Activated T-helper 1 cell treated with anti-CD3 and anti-CD28 coated beads, Interleukin-2, amount 50 U/mL, for 16 hours (primary cell): Measurements from ENCODE around the gene MC2R.
"Not testable (repeated sequence)": the region's sequence is repeated elsewhere in the genome, so short reads cannot be mapped to it uniquely, and the experiment has no call there.

Experiments used
- DNase-seq, 2 donors: peaks; one replicate each; pipeline ENCODE4 v3.0.0-alpha.2; 2020; ENCODE audit warnings: low read depth in 1 of 2, low spot score in 1 of 2

MC2R gene

DNA sequence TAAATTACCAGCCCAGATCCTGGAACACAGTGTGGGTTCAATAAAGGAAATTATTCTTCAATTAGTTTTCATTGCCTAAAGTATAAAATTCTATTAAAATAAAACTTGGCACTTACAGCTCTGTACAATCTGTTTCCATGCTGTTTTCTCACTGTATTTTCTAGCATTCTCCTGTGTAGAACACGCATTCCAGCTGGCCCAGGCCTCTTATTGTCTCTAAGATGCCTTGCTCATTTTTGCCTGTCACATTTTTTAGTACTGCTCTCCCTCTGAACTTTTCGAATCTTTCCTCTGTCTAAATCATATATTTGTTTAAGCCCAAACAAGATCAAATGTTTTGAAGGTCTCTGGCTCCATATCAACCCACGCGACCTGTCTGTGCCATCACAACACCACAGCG, 20.8 kb downstream of the MC2R start:
- DNase-seq, result no peak

- DNase-seq, result no peak
Measured at GRCh38 chr18:13893418-13893760, 21.9 kb downstream of the MC2R start.

DNA sequence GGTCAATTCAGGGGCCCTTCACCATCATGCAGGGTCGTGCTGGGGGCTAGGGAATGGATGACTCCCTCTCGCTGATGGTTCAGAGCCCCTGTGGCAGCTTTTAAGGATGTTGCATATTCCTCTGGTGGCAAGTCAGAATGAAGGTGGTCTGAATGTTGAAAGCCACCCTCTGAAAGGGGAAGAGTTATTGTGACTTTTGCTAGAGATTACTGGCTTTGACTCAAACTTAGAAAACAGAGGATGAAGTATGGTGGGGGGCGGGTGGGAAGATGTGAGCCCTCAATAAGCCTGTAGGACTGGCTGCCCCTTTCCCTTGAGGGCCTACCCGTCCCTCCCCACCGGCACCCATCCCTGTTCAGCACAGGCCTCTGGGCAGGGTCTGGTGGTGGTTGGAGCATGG, 23.2 kb downstream of the MC2R start:
- no peak for DNase-seq

DNA sequence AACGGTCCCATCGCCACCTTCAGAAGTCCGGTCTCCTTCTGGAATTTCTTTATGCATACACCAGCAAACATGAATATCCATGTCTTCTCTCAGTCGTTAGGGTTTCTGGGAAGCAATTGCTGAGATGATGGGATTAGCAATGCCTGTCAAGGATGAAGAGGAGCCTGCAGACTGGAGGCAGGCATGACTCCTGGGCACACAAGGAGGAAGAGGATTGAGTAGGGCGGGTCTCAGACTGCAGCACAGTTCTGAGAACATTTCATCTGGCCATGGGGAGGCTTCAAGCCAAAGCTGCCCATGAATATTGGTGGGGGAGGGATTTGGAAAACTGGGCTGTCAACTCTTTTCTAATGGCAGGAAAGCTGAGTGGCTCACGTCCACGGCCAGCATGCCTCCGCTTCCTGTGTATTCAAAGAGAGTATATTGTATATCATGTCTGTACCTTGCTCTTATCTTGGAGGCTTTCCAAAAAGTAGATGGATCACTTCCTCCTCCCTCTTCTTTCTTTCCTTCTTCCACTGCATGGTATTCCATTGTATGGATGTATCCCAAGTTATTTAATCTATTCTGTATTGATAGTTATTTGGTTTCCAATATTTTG, 24.5 kb downstream of the MC2R start:
- no peak for DNase-seq

DNA sequence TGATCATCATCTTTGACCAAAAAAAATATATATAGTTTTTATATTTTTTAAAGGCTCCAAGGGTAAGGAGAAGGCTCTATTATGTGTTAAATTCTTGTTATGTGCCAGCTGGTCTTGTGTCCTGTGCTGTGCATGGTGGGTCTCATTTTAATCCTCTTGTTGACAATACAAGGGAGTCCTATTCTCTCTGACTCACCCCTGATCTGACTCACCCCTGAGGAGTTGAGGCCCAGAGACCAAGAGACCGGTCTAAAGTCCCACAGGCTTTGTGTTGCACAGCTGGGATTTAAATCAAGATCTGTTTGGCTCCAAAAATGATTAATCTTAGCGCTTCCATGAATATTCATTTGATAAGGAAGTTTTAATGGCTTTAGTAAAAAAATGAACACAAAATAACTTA, 25.7 kb downstream of the MC2R start:
- no peak for DNase-seq

GRCh38 chr18:13888191-13888716, 27.1 kb downstream of the MC2R start:
- no peak for DNase-seq

DNA sequence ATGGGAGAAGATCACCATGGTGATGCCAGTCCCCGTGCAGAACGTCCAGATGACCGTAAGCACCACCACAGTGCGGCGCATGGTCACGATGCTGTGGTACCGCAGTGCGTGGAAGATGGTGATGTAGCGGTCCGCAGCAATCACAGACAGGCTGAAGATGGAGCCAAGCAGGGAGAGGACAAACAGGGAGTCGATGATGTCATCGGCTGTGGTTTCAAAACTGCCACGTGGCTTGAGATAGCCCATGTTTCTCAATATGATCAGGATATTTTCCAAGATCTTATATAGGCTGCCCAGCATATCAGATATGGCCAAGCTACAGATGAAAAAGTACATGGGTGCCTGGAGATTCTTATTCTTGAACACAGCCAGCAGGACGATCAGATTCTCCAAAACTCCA, 30.3 kb downstream of the MC2R start:
- no peak for DNase-seq

DNA sequence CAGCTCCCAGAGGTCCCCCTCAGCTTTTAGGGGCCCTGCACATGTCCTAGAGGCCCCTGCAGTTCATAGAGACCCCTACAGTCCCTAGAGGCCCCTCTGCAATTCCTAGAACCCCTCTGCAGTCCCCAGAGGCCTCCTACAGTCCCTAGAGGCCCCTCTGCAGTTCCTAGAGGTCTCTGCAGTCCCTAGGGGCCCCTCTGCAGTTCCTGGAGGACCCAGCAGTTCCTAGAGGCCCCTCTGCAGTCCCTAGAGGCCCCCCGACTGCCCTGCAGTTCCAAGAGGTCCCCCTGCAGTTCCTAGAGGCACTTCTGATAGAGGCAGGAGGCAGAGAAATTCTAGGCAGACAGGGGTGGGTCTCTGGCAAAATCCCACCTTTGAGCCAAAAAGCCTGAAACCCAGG, 35.4 kb downstream of the MC2R start:
- DNase-seq, result no peak

DNA sequence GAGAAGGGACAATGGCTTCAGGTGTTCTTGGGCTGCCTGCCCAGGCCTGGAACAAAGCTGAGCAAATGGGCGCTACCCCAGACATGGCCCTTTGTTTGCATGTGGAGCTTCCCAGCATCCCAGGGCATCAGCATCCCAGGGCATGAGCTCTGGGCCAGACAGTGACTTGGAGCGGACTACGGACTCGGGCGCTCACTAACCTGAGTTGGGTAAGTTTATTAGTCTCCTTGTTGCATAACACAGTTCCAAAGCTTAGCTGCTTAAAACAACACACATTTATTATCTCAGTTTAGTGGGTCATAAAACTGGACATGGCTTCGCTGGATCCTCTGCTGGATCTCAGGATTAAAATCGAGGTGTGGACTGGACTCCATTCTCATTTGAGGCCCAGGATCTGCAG, 35.8 kb downstream of the MC2R start:
- no peak for DNase-seq

- DNase-seq, result no peak
Measured at GRCh38 chr18:13878857-13879256, 36.5 kb downstream of the MC2R start.

DNA sequence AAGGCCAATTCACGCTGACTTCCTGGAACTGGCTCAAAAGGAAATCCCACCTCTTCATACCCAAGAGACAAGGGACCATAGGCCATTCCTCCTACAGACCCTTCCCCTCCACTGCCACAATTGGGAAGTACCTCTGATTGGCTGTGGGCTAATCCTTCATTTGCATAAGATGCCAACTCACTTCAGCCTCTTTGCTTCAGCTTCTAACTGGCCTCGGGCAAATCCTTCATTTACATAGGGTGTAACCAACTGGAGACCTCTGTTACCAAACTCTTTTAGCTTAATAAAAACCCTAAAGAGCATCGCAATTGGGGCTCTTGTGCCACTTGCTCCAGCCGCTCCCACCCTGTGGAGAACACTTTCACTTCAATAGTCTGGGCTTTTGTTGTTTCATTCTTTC, 38.2 kb downstream of the MC2R start:
- DNase-seq, result no peak

- DNase-seq, result no peak
Measured at GRCh38 chr18:13874558-13874957, 40.8 kb downstream of the MC2R start.

DNA sequence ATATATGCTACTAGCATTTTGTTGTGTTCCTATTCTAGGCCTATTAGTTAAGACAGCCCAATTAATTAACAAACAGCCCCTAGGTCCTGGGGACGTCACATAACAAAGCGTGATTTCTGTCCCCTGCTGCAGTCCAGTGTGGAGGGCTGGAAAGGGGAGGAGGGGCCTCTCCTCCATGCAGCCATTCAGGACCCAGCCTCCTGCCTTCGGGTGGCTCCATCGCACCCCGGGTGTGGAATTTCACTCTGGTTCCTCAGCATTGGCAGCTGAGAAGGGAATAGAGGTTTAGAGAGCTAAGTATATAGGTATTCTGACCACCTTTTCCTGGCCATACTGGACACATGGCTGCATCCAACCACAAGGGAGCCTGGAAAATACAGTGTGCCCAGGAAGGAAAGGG, 42.4 kb downstream of the MC2R start:
- no peak for DNase-seq

GRCh38 chr18:13872373-13872772, 43.0 kb downstream of the MC2R start:
- no peak for DNase-seq

- no peak for DNase-seq
Measured at GRCh38 chr18:13871701-13872100, 43.6 kb downstream of the MC2R start.

DNA sequence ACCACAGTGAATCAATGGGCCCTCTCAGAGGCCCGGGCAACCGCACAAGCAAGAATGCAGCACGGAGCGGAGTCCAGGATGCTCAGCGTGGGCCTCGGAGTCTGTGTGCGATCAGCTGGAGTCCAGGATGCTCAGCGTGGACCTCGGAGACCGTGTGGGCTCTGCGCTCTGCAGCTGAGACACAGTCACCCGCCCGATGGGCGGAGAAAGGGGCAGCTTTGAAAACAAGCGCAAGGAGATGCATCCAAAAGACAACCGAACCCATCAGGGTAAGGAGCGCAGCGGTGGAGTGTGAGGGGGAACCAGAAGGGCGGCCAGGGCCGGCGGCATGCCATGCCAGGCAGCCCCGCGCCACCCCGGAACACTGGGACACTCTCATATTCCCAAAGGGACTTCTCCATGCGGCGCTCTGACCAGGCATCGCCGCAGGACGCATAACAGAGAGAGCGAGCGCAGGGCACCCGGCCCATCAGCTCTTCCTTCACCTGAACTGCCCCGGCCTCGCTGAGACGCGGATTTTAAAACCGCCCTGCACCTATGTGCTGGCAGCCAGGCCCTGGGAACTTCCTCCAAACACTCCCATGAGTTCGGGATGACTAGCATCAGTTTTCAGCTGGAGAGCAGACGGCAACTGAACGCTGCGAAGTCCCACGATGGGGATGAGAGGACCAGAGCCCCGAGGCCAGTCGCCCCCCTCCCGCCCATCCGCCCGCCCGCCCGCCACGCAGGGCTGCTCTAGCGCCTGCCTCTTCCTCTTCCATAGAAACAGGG, 46.6 kb downstream of the MC2R start:
- DNase-seq, result no peak

GRCh38 chr18:13862898-13863297, 52.4 kb downstream of the MC2R start:
- DNase-seq, result not testable (repeated sequence)

DNA sequence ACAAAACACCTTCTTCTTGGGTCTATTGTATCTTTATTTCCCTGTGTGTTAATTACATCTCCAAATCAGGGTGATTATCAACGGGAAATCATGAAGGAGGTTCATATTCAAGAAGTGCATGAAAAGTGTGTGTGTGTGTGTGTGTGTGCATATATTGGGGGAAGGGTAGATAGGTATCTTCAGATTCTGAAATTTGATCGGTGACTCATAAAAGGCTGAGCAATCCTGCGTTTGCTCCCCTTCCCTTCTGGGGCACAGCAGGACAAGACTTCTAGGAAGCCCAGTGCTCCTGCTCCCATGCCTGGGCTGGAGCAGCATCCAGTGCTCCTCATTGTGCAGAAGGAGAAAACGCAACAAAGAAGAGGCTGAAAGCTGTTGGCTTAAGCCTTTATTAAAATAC, 65.5 kb downstream of the MC2R start:
- DNase-seq, result no peak

DNA sequence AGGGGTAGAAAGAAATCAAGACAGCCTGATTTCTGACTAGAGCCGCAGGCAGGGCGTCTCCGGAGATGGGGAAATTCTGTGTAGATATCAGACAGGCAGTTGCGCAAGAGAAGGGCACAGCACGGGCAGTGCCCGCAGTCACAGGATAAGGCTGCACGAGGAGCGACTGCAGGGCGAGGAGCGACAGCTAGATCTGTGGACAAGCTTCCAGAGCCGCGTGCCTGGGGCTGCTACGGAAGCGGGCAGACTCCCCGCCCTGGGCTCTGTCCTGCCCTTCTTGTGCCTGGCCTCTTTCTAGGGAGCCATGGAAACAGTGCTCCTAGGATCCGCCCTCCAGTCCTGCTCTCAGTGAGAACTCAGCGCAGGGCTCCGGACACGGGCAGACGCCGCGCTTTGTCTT, 78.8 kb downstream of the MC2R start:
- no peak for DNase-seq

GRCh38 chr18:13835202-13835601, 80.1 kb downstream of the MC2R start:
- DNase-seq, result no peak

DNA sequence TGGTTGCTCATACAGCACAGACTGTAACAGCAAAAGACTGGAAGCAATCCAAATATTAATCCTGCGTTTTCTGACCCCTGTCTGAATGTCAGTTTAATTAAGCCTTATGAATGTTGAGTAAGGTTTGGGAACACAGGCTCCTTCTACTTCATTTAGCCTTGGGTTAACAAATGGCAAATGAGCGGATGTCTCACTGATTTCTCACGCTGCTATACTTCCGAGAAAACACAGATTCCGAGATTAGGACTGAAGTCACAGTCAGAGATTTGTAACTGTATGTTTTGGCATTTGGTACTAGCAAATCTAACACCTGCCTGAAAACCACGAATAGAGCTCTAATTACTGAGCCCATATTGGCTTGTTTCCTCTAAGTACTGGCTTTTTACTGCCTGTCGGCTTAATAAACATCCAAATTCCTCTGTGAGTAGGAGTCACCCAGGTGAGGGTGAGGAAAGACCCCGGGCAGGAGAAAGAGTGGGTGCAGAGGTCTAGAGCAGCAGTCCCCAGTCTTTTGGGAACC, 80.8 kb downstream of the MC2R start:
- DNase-seq, result no peak
